H1 (cell line): ENCODE data around the gene RAP2C. TPM values are rescaled to one million over a fixed set of nuclear protein-coding genes. Genes with fewer than 3 reads are reported as not detected.

Source experiments
- SIN3A ChIP-seq, 2 experiments: IDR thresholded peaks in 1 of 2; conservative IDR thresholded peaks in 1 of 2; 2 replicates each; pipeline ENCODE4 v1.6.1; 2011 to 2012; ENCODE audit warnings: low read length in 2 of 2, improper control_type of control experiment in 1 of 2, low read depth in 1 of 2, mild to moderate bottlenecking in 1 of 2
- polyA plus RNA-seq, 7 experiments: library from polyadenylated mRNA; depleted of rRNA in 3 of 7; stranded (reverse) in 5 of 7; unstranded in 2 of 7; fragments of >200 nt in 5 of 7; fragments of 200-250 nt in 2 of 7; gene quantifications; 1 replicate in 5 of 7; 2 replicates in 1 of 7; 4 replicates in 1 of 7; pipeline versions ENCODE4 v1.2.1 to v1.2.3, GENCODE V29; 2011 to 2013; ENCODE audit warnings: missing spikeins in 2 of 7, mixed read lengths in 2 of 7
- total RNA-seq: library from RNA; stranded (reverse); fragmentation: NEBNext Ultra II Directional; extraction: Animal tissue kit (Norgen Biotek cat#: 25700); gene quantifications from 2 replicates; pipeline ENCODE4 v1.2.1, GENCODE V29; 2021

RAP2C gene
- total and polyA plus RNA-seq, 2 of the 8 experiments (the other 6 are each of a cell fraction or from before 2014, with no cell fraction given): 4.7 to 20.5 TPM

DNA sequence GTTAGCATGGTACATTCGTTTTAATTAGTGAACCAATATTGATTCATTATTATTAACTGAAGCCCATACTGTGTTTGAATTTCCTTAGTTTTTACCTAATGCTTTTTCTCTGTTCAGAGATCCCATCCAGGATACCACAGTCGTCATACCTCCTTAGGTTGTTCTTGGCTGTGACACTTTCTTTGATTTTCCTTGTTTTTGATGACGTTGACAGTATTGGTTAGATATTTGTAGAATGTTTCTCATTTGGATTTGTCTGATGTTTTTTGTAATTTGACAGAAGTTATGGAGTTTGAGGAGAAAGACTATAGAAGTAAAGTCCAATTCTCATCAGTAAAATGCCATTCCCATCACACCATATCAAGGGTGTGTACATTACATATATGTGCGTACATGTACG is 16.2 kb upstream of the RAP2C start (continued):
- no peak for TF ChIP-seq SIN3A (conservative IDR thresholded peaks at IDR 0.05 in 1 of 2, IDR thresholded peaks at IDR 0.05 in 1 of 2; ENCODE audit: low read depth in 1 of 2, low read length in 2 of 2)
